Renal pelvis (tissue), 4 donors: ENCODE measurements around the gene ACAD8. TPM values are rescaled to one million over a fixed set of nuclear protein-coding genes. Genes with fewer than 3 reads are reported as not detected.
"Not testable (repeated sequence)": the region's sequence is repeated elsewhere in the genome, so short reads cannot be mapped to it uniquely, and the experiment has no call there.

Source experiments
- DNase-seq: peaks from one replicate; pipeline ENCODE4 v3.0.0-alpha.2; 2013
- polyA plus RNA-seq, 3 donors: library from polyadenylated mRNA; unstranded; fragments of 120-200 nt; gene quantifications; one replicate each; pipeline ENCODE4 v1.2.1, GENCODE V29; 2013; ENCODE audit not compliant: insufficient read length in 3 of 3

The ACAD8 gene
- polyA plus RNA-seq, 3 donors: 41.2 to 56.3 (median 50.3) TPM

GRCh38 chr11:134264966-134265764, 11.8 kb downstream of the ACAD8 start:
- no peak for DNase-seq

- no peak for DNase-seq
These were observed 13.1 kb downstream of the ACAD8 start for GRCh38 chr11:134266440-134266839.

GRCh38 chr11:134266841-134267251, 13.5 kb downstream of the ACAD8 start:
- no peak for DNase-seq

GRCh38 chr11:134267461-134267860, 14.1 kb downstream of the ACAD8 start:
- DNase-seq: no peak

- no peak for DNase-seq
These were observed 14.6 kb downstream of the ACAD8 start for GRCh38 chr11:134267966-134268365.

DNA sequence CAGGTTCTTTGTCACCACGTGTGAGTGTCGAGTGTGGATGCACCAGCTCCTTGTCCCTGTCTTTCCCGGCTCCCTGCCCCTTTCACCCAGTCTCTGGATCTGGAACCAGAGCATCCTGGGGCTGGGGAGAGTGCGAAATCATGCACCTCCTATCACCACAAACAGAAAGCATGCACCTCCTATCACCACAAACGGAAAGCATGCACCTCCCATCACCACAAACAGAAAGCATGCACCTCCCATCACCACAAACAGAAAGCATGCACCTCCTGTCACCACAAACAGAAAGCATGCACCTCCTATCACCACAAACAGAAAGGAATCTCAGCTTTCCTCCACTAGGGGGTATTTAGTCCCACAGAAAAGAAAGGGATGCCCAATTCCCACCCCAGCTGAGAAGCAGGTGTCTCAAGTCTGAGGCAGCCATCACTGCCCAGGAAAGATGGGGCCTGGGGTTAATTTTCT, 16.9 kb downstream of the ACAD8 start:
- no peak for DNase-seq

GRCh38 chr11:134271978-134272377, 18.6 kb downstream of the ACAD8 start:
- no peak for DNase-seq

DNA sequence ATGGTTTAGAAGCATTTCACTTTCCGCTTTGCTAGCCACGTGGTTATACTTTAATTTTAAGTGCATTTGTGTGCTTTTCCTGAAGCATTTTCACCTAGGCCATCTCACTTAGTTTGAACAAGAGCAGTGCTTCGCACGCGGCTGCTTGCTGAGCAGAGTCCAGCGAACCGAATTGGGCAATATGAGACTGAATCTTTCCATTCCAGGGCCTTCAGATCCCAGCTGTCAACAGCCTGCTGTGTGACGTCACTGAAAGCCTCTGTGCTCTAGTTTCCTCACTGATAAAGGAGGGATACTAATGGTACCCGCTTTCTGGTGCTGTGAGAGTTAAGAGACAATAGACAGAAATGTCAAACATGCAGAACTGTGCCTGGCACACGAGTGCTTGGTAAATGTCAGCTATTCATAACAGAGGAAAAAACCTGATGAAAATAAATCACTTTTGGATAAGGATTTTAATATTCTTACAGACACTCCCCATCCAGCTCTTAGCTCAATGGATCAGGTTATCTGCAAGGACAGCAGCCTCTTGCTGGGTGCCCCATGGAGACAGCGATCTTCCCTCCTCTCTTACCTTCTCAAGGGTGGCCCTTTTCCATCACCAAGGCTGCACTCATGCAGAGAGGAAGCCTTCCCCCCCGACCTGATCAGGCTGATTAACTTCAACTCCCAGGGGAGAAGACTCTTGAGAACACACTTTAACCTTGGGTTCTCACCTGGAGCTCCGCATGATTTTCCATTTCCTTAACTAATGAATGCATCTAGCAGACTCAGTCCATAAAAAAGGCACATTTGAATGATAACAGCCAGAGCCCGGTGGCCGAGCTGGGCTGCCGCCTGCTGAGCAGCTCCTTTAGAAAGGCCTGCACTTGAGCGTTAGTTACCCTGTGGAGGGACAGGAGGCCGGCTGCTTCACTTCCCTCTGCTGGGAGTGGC, 19.3 kb downstream of the ACAD8 start:
- DNase-seq: no peak

DNA sequence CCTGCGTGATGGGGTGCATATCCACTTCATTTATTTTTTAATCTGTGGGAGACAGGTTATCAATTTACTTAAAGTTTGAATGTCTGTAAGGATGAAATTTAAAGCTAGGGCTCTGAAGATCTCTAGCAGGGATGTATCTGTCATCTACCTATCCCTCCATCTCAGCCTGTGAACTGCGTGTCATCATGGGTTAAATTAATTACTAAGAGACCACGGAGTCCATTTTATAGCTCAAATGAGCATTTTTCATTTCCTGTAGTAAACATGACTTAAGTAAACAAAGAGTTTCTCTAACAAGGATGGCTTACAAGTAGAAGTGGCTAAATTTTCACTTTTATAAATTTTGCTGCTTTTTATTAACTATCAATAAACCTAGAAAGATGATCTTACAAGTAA, 19.9 kb downstream of the ACAD8 start:
- DNase-seq: no peak

GRCh38 chr11:134275188-134275533, 21.8 kb downstream of the ACAD8 start:
- no peak for DNase-seq

DNA sequence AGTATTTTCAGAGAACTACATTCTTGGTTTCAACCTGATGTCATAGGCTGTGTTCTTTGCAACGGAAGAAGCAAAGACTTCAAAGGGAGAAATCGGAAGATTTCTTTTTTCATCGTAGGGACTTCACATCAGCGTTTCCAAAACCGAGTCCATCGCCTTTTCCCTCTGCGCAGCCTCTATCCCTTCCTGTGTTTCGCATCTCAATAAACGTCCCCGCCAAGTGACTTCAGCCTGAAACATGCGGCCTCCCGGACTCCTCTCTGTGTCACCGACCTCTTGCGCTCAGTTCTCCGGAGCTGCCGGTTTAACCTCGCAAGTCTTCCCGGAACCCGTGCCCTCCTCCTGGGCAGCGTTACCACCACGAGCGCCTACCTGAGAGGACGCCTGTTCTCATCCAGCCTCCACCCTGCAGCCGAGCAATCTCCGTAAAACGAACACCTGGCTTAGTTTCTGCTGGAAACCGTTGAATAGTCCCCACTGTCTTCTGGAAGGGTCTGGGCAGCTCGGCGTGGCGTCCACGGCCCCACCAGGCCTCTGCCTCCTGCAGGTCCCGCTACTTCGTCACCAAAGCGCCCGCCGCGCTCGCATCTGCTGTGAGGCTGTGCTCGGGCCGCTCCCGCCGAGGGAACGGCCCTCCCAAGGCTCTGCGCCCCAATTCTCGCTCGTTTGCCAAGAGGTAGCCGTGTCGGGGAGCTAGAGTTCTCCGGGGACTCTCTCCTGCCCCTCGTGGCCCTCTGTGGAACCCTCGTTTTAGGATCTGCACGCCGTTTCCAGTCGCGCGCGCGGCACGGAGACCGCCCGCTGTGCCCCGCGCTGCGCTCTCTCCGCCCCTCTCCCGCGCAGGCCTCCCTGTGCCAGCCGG, 22.4 kb downstream of the ACAD8 start, which contains the start of gene GLB1L3:
TSS of gene GLB1L3 (plus strand) at position 846 of the 862 bp plus-strand sequence. CDS start 362 bp downstream, outside the sequence.
- DNase-seq: peak; percentile 69

- no peak for DNase-seq
These were observed 23.2 kb downstream of the ACAD8 start for GRCh38 chr11:134276396-134277182.

GRCh38 chr11:134277183-134278001, 24.0 kb downstream of the ACAD8 start:
- no peak for DNase-seq

DNA sequence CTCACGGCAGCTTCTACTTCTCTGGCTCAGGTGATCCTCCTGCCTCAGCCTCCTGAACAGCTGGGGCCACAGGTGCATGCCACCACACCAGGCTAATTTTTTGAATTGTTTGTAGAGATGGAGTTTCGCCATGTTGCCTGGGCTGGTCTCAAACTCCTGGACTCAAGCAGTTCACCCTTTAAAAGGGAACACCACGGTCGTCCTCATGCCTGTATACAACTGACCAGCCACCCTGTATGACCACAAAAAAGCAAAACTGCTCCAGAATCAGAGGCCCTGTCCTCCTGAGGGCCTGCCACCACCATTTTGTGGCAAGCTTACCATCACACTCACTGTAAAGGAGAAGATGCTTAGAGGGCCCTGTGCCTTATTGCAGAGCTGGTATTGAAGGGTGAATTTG, 25.0 kb downstream of the ACAD8 start:
- DNase-seq: no peak

GRCh38 chr11:134281635-134282034, 28.3 kb downstream of the ACAD8 start:
- DNase-seq: not testable (repeated sequence)

GRCh38 chr11:134282121-134283045, 29.0 kb downstream of the ACAD8 start:
- DNase-seq: no peak

GRCh38 chr11:134283461-134284230, 30.3 kb downstream of the ACAD8 start:
- DNase-seq: no peak

GRCh38 chr11:134284349-134284748, 31.0 kb downstream of the ACAD8 start:
- not testable (repeated sequence) for DNase-seq
